Stomach smooth muscle (tissue), 2 donors: ENCODE data around the gene IGSF21.

Experiments used
- H3K27ac ChIP-seq: one replicate; pipeline ENCODE4 v1.7.0; 2013; ENCODE audit warnings: mild to moderate bottlenecking, low read length, inconsistent platforms
- H3K27me3 ChIP-seq, 2 donors: one replicate each; pipeline ENCODE4 v1.7.0; 2013; ENCODE audit warnings: low read length in 2 of 2; ENCODE audit not compliant: insufficient read depth in 2 of 2, control insufficient read depth in 1 of 2
- H3K36me3 ChIP-seq, 2 donors: one replicate each; pipeline ENCODE4 v1.7.0; 2013; ENCODE audit warnings: low read length in 2 of 2; ENCODE audit not compliant: control insufficient read depth in 2 of 2, insufficient read depth in 2 of 2
- H3K4me1 ChIP-seq: one replicate; pipeline ENCODE4 v1.7.0; 2013; ENCODE audit warnings: low read length; ENCODE audit not compliant: control insufficient read depth, insufficient read depth
- H3K4me3 ChIP-seq, 2 donors: one replicate each; pipeline ENCODE4 v1.7.0; 2013; ENCODE audit warnings: low read length in 2 of 2
- H3K9ac ChIP-seq, 2 donors: one replicate each; pipeline ENCODE4 v1.7.0; 2013; ENCODE audit warnings: low read length in 2 of 2, mild to moderate bottlenecking in 1 of 2
- H3K9me3 ChIP-seq, 2 donors: one replicate each; pipeline ENCODE4 v1.7.0; 2013; ENCODE audit warnings: low read length in 2 of 2; ENCODE audit not compliant: control insufficient read depth in 2 of 2
- donor health status: healthy.
- donor health status: Pancreatic carcinoma.

Gene IGSF21

DNA sequence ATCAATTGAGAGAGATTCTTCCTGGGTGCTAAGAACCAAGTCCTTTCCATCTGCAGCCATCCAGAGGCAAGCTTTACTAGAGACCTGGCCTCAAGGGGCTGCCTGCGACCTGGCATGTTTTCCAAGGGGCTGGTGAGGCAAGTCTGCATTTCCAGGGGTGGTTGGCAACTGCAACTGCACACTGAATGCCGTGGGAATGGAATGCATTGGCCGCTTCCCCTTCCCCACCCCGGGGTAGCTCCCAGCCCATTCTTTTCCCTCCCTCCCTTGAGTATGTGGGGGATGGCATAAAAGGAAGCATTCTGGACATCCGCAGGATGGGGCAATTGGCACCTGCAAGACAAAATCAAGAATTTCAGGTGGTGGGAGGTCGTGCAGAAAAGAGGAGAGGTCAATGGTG, 155.1 kb downstream of the IGSF21 start:
- no peak overlapping the region for H3K4me3 ChIP-seq
- H3K4me1 ChIP-seq: no peaks in the 10 kb centered on the region
- H3K36me3 ChIP-seq: no peaks in the 10 kb centered on the region
- no peak overlapping the region for H3K9ac ChIP-seq
- H3K27ac ChIP-seq: no peak overlapping the region
- H3K9me3 ChIP-seq: no peaks in the 10 kb centered on the region
- peaks cover 18 to 26% of the 10 kb centered on the region in 2 donors for H3K27me3 ChIP-seq

DNA sequence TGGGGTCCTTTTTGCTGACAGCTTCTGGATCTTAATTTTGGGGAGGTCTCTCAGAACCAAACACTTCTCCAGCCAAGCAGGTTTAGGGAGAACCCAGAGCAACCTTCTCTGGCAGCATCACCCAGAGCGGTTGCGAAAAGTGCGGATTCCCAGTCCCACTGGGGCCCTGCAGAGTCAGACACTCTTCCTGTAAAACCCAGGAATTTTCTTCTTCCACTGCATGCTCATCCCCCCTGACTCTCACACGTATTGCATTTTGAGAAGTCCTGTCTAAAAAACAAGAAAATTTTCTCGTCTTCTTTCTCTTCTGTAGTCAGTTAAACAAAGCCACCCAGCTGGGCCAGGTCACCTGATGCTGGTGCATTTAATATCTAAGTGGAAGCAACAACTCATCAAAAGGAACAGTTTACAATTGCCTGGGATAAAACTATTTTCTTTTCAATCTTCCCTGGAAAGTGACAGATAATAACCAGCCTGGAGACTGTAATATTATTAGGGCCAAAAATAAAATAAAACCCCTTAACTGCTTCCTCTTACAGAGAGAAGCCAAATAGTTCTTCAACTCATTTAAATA, 156.0 kb downstream of the IGSF21 start:
- no peak overlapping the region for H3K9ac ChIP-seq
- H3K27ac ChIP-seq: no peak overlapping the region
- no peaks in the 10 kb centered on the region for H3K4me1 ChIP-seq
- no peaks in the 10 kb centered on the region for H3K36me3 ChIP-seq
- peaks cover 18 to 22% of the 10 kb centered on the region in 2 donors for H3K27me3 ChIP-seq
- peaks cover under 1 to 1% of the 10 kb centered on the region in 2 donors for H3K9me3 ChIP-seq
- H3K4me3 ChIP-seq: no peak overlapping the region

DNA sequence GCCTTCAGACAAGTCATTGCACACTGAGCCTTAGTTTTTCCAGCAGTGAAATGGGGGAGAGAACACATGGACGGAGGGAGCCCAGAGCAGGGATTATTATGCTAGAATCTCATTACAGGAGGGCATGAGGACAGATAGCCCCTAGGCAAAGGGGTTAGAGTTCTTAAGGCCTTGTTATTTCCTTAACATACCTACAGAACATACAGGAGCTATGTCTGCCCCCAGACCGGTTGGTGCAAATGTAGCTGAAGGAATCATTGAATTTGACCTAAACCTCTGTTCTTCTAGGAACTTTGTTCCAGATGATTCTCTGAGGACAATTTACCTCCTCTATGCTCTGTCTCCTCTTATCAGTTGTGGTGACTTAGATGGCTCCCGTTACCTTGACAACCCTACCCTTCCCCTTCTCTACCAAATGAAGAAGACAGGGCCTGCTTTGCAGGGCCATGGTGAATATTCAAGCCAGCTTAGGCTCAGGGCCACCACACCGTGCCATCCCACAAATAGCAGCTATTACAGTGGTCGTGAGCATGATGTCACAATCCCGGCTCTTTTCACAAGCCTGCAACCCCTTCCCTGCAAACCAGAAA, 156.9 kb downstream of the IGSF21 start:
- H3K9me3 ChIP-seq: peaks cover 4 to 5% of the 10 kb centered on the region in 2 donors
- no peak overlapping the region for H3K27ac ChIP-seq
- no peaks in the 10 kb centered on the region for H3K4me1 ChIP-seq
- H3K27me3 ChIP-seq: peaks cover 18 to 19% of the 10 kb centered on the region in 2 donors
- H3K36me3 ChIP-seq: no peaks in the 10 kb centered on the region
- H3K4me3 ChIP-seq: no peak overlapping the region
- H3K9ac ChIP-seq: no peak overlapping the region

DNA sequence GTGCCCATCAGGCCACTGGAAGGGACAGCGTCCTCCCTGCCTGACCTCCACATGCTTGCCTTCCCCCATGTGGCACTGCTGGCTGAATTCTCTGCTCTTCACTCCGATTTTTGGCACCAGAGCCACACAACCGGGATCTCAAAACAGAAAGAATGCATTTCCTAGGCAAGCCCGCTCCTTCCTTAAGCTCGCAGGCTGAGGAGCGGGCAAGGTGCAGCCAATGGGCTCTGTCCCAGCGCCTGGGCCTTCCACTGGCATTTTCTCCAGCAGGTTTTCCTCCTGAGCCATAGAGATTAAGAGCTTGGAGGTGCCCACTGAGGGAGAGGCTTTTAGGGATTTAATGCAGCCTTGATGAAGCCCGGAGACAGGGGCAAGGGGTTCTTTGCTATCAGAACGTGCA, 158.0 kb downstream of the IGSF21 start:
- H3K27ac ChIP-seq: no peak overlapping the region
- peaks cover 14 to 16% of the 10 kb centered on the region in 2 donors for H3K27me3 ChIP-seq
- no peaks in the 10 kb centered on the region for H3K36me3 ChIP-seq
- no peak overlapping the region for H3K9ac ChIP-seq
- H3K4me1 ChIP-seq: no peaks in the 10 kb centered on the region
- H3K9me3 ChIP-seq: peaks cover 4 to 5% of the 10 kb centered on the region in 2 donors
- no peak overlapping the region for H3K4me3 ChIP-seq

DNA sequence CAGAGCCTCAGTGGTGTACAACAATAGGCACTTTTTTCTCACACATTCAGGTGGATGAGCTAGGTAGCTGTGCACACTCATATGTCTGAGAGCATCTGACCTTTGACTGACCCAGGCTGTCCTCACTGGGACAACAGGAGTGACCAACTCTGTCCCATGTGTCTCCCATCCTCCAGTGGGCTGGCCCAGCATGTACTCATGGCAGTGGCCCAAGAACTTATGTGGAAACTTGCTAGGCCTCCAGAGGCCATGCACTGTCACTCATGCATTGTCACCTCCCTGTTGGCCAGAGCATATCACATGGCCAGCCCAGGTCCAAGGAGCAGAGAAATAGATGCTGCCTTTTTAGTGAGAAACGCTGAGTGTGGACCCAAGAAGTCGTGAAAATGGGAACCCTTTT, 158.8 kb downstream of the IGSF21 start:
- H3K9me3 ChIP-seq: peaks cover 4 to 7% of the 10 kb centered on the region in 2 donors
- no peak overlapping the region for H3K4me3 ChIP-seq
- H3K4me1 ChIP-seq: no peaks in the 10 kb centered on the region
- peaks cover 12 to 18% of the 10 kb centered on the region in 2 donors for H3K27me3 ChIP-seq
- no peaks in the 10 kb centered on the region for H3K36me3 ChIP-seq
- no peak overlapping the region for H3K27ac ChIP-seq
- H3K9ac ChIP-seq: no peak overlapping the region

DNA sequence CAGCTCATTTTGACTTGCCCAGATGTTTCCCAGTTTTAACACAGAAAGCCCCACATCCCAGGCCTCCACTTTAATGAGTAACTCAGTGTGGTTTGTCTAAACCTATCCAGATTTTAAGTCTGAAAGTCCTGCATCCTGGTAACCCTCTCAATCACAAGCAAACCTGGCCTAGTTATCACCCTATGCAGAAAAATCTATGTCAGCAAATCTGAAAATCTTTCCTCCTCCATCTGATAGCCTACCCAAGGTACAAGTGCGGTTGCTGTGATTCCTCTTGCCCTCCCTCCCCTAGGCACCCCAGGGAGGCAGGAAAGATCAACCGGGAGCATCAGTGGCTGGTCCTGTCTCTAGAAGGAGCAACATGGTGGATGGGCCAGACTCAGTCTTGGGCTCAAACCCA, 163.7 kb downstream of the IGSF21 start:
- H3K36me3 ChIP-seq: no peaks in the 10 kb centered on the region
- H3K9ac ChIP-seq: no peak overlapping the region
- peaks cover 7 to 10% of the 10 kb centered on the region in 2 donors for H3K27me3 ChIP-seq
- H3K27ac ChIP-seq: no peak overlapping the region
- H3K9me3 ChIP-seq: peaks cover 6 to 7% of the 10 kb centered on the region in 2 donors
- H3K4me3 ChIP-seq: no peak overlapping the region
- H3K4me1 ChIP-seq: no peaks in the 10 kb centered on the region

DNA sequence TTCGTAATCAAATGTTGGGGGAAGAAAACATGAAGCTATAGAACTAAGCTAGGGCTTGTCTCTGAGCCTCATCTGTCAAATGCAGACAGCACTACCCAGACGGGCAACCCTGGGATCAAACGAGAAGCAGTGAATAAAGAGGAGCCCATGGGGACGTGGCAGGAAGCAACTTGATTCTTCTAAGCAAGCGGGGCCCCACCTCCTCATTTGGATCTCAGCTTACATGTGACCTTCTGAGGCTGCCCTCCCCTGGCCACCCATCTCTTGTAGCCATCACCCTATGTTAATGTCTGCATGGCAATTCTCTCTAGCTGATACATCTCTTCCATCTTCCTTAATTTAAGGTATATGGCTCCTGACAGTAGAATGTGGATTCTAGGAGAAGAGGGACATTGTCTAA, 171.3 kb downstream of the IGSF21 start:
- no peak overlapping the region for H3K9ac ChIP-seq
- H3K27me3 ChIP-seq: peaks cover 17 to 22% of the 10 kb centered on the region in 2 donors
- no peak overlapping the region for H3K27ac ChIP-seq
- peaks cover 0 to 2% of the 10 kb centered on the region in 2 donors for H3K9me3 ChIP-seq
- no peaks in the 10 kb centered on the region for H3K36me3 ChIP-seq
- H3K4me1 ChIP-seq: no peaks in the 10 kb centered on the region
- H3K4me3 ChIP-seq: no peak overlapping the region

DNA sequence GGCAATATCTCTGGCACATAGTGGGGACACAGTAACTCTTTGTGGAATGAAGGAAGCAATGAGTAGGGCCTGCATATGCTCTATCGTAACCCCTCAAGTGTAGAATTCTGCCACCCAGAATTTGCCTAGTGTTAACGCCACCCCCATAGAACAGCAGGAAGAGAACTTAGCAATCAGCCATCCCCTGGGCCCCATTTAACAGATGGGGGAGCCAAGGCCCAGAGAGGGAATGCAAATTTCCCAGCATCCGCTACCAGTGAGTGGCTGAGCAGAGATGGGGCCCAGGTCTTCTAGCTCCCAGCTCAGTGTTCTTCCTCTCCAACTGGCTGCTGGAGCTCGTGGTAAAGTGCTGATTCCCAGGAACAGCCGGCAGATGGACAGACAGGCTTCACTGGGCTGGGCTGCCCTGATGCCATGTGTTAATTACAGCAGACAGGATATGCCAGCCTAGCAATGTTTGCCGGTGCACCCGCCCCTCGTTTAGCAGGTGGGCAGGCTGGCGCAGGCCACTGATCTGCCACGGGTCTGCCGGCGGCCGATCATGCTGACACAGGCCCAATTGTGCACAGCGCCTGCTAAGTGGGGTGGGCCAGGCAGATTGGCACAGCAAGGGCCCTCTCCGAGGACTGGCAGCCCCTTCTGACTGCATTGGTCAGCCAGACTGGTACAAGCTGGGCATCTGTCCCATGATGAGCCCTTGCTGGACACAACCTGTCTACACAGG, 171.9 kb downstream of the IGSF21 start:
- Histone ChIP-seq H3K9ac (no peak overlapping the region), H3K36me3 (no peaks in the 10 kb centered on the region), H3K9me3 (no peaks in the 10 kb centered on the region), H3K27ac (no peak overlapping the region), H3K4me3 (no peak overlapping the region), H3K27me3 (peaks cover 17 to 22% of the 10 kb centered on the region in 2 donors), H3K4me1 (no peaks in the 10 kb centered on the region)

DNA sequence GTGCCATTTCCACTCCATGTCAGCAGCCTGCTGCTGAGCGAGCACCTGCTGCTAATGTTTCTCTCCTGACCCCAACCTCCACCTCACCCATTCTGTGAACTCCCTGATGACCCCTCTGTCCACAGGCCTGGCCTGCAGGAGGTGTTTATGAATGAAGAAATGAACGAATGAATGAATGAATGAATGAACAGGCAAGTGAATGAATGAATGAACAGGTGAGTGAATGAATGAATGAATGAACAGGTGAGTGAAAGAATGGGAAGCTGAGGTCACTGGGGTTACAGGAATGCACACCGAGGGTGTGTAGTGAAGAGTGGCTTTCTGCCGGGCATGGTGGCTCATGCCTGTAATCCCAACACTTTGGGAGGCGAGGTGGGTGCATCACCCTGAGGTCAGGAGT, 173.4 kb downstream of the IGSF21 start:
- H3K27me3 ChIP-seq: peaks cover 20 to 21% of the 10 kb centered on the region in 2 donors
- H3K9me3 ChIP-seq: no peaks in the 10 kb centered on the region
- H3K9ac ChIP-seq: no peak overlapping the region
- no peaks in the 10 kb centered on the region for H3K36me3 ChIP-seq
- H3K27ac ChIP-seq: no peak overlapping the region
- H3K4me3 ChIP-seq: no peak overlapping the region
- no peaks in the 10 kb centered on the region for H3K4me1 ChIP-seq

DNA sequence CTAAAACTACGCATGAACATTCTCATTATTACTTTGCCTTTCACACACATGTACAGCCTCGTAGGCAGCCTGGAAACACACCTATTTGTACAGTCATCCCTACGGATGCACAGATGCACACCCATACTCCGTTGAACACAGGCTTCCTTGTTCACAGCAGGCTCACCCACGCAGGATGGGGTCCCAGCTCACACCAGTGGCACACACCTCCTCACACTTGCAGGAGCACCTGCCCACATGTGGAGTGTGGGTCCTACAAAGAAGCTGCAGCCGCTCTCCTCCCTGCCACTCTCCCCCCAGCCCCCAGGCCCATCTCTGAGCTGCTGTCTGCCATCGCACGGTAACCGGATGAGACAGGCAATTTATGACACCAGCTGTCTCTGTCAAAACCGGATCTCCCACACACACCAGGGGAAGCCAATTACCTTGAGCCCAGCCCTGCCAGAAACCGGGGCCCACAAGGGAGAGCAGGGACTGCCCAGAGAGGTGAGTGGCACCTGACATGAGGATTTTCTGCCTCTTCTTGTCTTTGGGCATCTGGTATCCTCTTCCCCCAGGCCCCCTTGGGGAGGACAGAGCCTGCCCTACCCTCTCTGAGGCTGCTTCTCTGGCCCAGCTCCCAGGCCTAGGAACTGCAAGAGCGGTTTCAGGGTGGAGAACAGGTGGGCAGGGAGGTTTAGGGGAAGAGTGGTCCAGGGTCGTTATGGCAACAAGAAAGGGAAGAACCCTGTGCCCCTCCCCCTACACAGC, 175.4 kb downstream of the IGSF21 start:
- no peak overlapping the region for H3K4me3 ChIP-seq
- H3K27me3 ChIP-seq: peaks cover 20 to 28% of the 10 kb centered on the region in 2 donors

More for the DNA sequence above, 175.4 kb downstream of the IGSF21 start:
- Histone ChIP-seq H3K4me1 (no peaks in the 10 kb centered on the region), H3K9ac (no peak overlapping the region), H3K27ac (no peak overlapping the region), H3K36me3 (no peaks in the 10 kb centered on the region), H3K9me3 (no peaks in the 10 kb centered on the region)
